Activated T-cell treated with anti-CD3 and anti-CD28 coated beads, Interleukin-2, amount 50 U/mL, for 4 hours (primary cell): ENCODE measurements around the gene EPDR1. TPM values are rescaled to one million over a fixed set of nuclear protein-coding genes. Genes with fewer than 3 reads are reported as not detected.

Source experiments
- ATAC-seq, 2 donors: fragments of 200-7000 bp; cut with Tn5 transposase; one replicate each; pipeline ENCODE4 v1.10.0; 2021
- DNase-seq: peaks from one replicate; pipeline ENCODE4 v3.0.0-alpha.2; 2020
- H3K27me3 Mint-ChIP-seq: one replicate; pipeline ENCODE4 v1.8.0; 2021; ENCODE audit warnings: low read depth, mixed read lengths
- H3K36me3 Mint-ChIP-seq: one replicate; pipeline ENCODE4 v1.8.0; 2022; ENCODE audit warnings: mixed read lengths; ENCODE audit not compliant: insufficient read depth
- H3K4me1 Mint-ChIP-seq: one replicate; pipeline ENCODE4 v1.8.0; 2021; ENCODE audit warnings: low read depth, mixed read lengths
- H3K4me3 Mint-ChIP-seq: one replicate; pipeline ENCODE4 v1.8.0; 2021; ENCODE audit warnings: mild to moderate bottlenecking, moderate library complexity, mixed read lengths
- H3K9me3 Mint-ChIP-seq: one replicate; pipeline ENCODE4 v1.8.0; 2021; ENCODE audit warnings: mixed read lengths
- total RNA-seq, 3 donors: library from RNA; stranded (reverse); gene quantifications; one replicate each; pipeline ENCODE4 v1.2.1, GENCODE V29; 2021

EPDR1 gene
- total RNA-seq, 3 donors from 2014 or later = 1.0 to 5.2 (median 2.0) TPM

GRCh38 chr7:37981664-37982063, 61.2 kb downstream of the EPDR1 start:
- Mint-ChIP-seq H3K36me3 (no peaks in the 10 kb centered on the region), H3K4me1 (no peaks in the 10 kb centered on the region), H3K4me3 (no peak overlapping the region), H3K9me3 (no peaks in the 10 kb centered on the region), H3K27me3 (peaks cover 4% of the 10 kb centered on the region)
- DNase-seq (no peak), ATAC-seq (no peak)

GRCh38 chr7:37982423-37982822, 62.0 kb downstream of the EPDR1 start:
- H3K9me3 Mint-ChIP-seq = no peaks in the 10 kb centered on the region
- DNase-seq (no peak), ATAC-seq (no peak)
- H3K4me1 Mint-ChIP-seq = no peaks in the 10 kb centered on the region
- no peak overlapping the region for H3K4me3 Mint-ChIP-seq
- no peaks in the 10 kb centered on the region for H3K36me3 Mint-ChIP-seq
- peaks cover 4% of the 10 kb centered on the region for H3K27me3 Mint-ChIP-seq

GRCh38 chr7:37984750-37985390, 64.4 kb downstream of the EPDR1 start:
- no peak overlapping the region for H3K4me3 Mint-ChIP-seq
- no peak for ATAC-seq
- H3K4me1 Mint-ChIP-seq = no peaks in the 10 kb centered on the region

GRCh38 chr7:37986908-37987330, 66.5 kb downstream of the EPDR1 start:
- DNase-seq (no peak), ATAC-seq (no peak)
- Mint-ChIP-seq H3K4me1 (no peaks in the 10 kb centered on the region), H3K27me3 (peaks cover 3% of the 10 kb centered on the region), H3K4me3 (no peak overlapping the region), H3K36me3 (no peaks in the 10 kb centered on the region), H3K9me3 (no peaks in the 10 kb centered on the region)

More at GRCh38 chr7:37984750-37985390, 64.4 kb downstream of the EPDR1 start:
- no peaks in the 10 kb centered on the region for H3K36me3 Mint-ChIP-seq
- no peaks in the 10 kb centered on the region for H3K9me3 Mint-ChIP-seq
- peaks cover 6% of the 10 kb centered on the region for H3K27me3 Mint-ChIP-seq
- no peak for DNase-seq

GRCh38 chr7:37987732-37988131, 67.3 kb downstream of the EPDR1 start:
- ATAC-seq (no peak), DNase-seq (no peak)
- H3K4me1 Mint-ChIP-seq = no peaks in the 10 kb centered on the region
- no peak overlapping the region for H3K4me3 Mint-ChIP-seq
- peaks cover 5% of the 10 kb centered on the region for H3K27me3 Mint-ChIP-seq
- no peaks in the 10 kb centered on the region for H3K36me3 Mint-ChIP-seq
- no peaks in the 10 kb centered on the region for H3K9me3 Mint-ChIP-seq

- H3K4me1 Mint-ChIP-seq = no peaks in the 10 kb centered on the region
- no peaks in the 10 kb centered on the region for H3K9me3 Mint-ChIP-seq
- DNase-seq = no peak
- no peak for ATAC-seq
- H3K36me3 Mint-ChIP-seq = no peaks in the 10 kb centered on the region
- H3K27me3 Mint-ChIP-seq = peaks cover 5% of the 10 kb centered on the region
- H3K4me3 Mint-ChIP-seq = no peak overlapping the region
Observed at GRCh38 chr7:37988721-37989650, 68.5 kb downstream of the EPDR1 start.

GRCh38 chr7:37990337-37990736, 69.9 kb downstream of the EPDR1 start:
- peaks cover 5% of the 10 kb centered on the region for H3K27me3 Mint-ChIP-seq
- H3K9me3 Mint-ChIP-seq = no peaks in the 10 kb centered on the region
- ATAC-seq (no peak), DNase-seq (no peak)
- H3K4me3 Mint-ChIP-seq = no peak overlapping the region
- H3K4me1 Mint-ChIP-seq = no peaks in the 10 kb centered on the region
- H3K36me3 Mint-ChIP-seq = no peaks in the 10 kb centered on the region

GRCh38 chr7:37993060-37993501, 72.6 kb downstream of the EPDR1 start:
- Mint-ChIP-seq H3K4me3 (no peak overlapping the region), H3K36me3 (no peaks in the 10 kb centered on the region), H3K27me3 (peaks cover 5% of the 10 kb centered on the region), H3K9me3 (peaks cover 4% of the 10 kb centered on the region), H3K4me1 (no peaks in the 10 kb centered on the region)
- no peak for ATAC-seq
- no peak for DNase-seq

- DNase-seq = no peak
- Mint-ChIP-seq H3K27me3 (peaks cover 7% of the 10 kb centered on the region), H3K36me3 (no peaks in the 10 kb centered on the region), H3K4me1 (no peaks in the 10 kb centered on the region), H3K9me3 (peaks cover 10% of the 10 kb centered on the region), H3K4me3 (no peak overlapping the region)
- no peak for ATAC-seq
Observed at GRCh38 chr7:37999673-38000072, 79.2 kb downstream of the EPDR1 start.

GRCh38 chr7:38000272-38000671, 79.8 kb downstream of the EPDR1 start:
- ATAC-seq = no peak

More at GRCh38 chr7:38000272-38000671, 79.8 kb downstream of the EPDR1 start:
- H3K36me3 Mint-ChIP-seq = no peaks in the 10 kb centered on the region
- peaks cover 10% of the 10 kb centered on the region for H3K9me3 Mint-ChIP-seq
- no peaks in the 10 kb centered on the region for H3K4me1 Mint-ChIP-seq
- no peak for DNase-seq
- H3K4me3 Mint-ChIP-seq = no peak overlapping the region
- H3K27me3 Mint-ChIP-seq = peaks cover 7% of the 10 kb centered on the region

Other genes starting within 250 kb of the EPDR1 start
- gene GPR141, start 236.9 kb upstream of the EPDR1 start, total RNA-seq = under 1 TPM in 1 of 3 donors, not detected in 2; 0.30 TPM
- gene NME8, start 72.0 kb upstream of the EPDR1 start, total RNA-seq = not detected
- gene SFRP4, start 3.8 kb upstream of the EPDR1 start, total RNA-seq = not detected